Mesenchymal stem cell (in vitro differentiated cells and primary cell): ENCODE measurements around the gene MZT2B.
"Not testable (repeated sequence)": the region's sequence is repeated elsewhere in the genome, so short reads cannot be mapped to it uniquely, and the experiment has no call there.

Experiments used
- DNase-seq: peaks from one replicate; pipeline ENCODE4 v3.0.0-alpha.2; 2013
- H2AFZ ChIP-seq: one replicate; pipeline ENCODE4 v1.6.1; 2013; ENCODE audit warnings: low read depth, mild to moderate bottlenecking, control low read depth, inconsistent platforms, low read length, moderate library complexity
- H2AK5ac ChIP-seq: 2 replicates; pipeline ENCODE4 v1.6.1; 2013; ENCODE audit warnings: low read length, moderate library complexity, mild to moderate bottlenecking, inconsistent platforms; ENCODE audit not compliant: severe bottlenecking
- H2BK120ac ChIP-seq: one replicate; pipeline ENCODE4 v1.6.1; 2013; ENCODE audit warnings: low read depth, mild to moderate bottlenecking, inconsistent platforms, low read length, moderate library complexity
- H2BK12ac ChIP-seq, 2 experiments: one replicate each; pipeline ENCODE4 v1.6.1; 2013; ENCODE audit warnings: inconsistent platforms in 2 of 2, low read length in 2 of 2, mild to moderate bottlenecking in 2 of 2, moderate library complexity in 2 of 2, control low read depth in 1 of 2
- H2BK15ac ChIP-seq: one replicate; pipeline ENCODE4 v1.6.1; 2013; ENCODE audit warnings: mild to moderate bottlenecking, low read depth, inconsistent platforms; ENCODE audit not compliant: poor library complexity, severe bottlenecking
- H2BK5ac ChIP-seq: 2 replicates; pipeline ENCODE4 v1.6.1; 2013; ENCODE audit warnings: low read depth, mild to moderate bottlenecking, low read length, control low read depth, inconsistent platforms; ENCODE audit not compliant: poor library complexity, severe bottlenecking
- H3K14ac ChIP-seq, 2 experiments: one replicate each; pipeline ENCODE4 v1.6.1; 2013; ENCODE audit warnings: inconsistent platforms in 2 of 2, low read length in 2 of 2, control low read depth in 1 of 2, mild to moderate bottlenecking in 1 of 2, moderate library complexity in 1 of 2
- H3K18ac ChIP-seq, 2 experiments: one replicate each; pipeline ENCODE4 v1.6.1; 2013; ENCODE audit warnings: inconsistent platforms in 2 of 2, low read length in 2 of 2, control low read depth in 1 of 2, low read depth in 1 of 2, mild to moderate bottlenecking in 1 of 2
- H3K23ac ChIP-seq, 2 experiments: one replicate each; pipeline ENCODE4 v1.6.1; 2013; ENCODE audit warnings: inconsistent platforms in 2 of 2, low read length in 2 of 2, mild to moderate bottlenecking in 2 of 2, moderate library complexity in 2 of 2, control low read depth in 1 of 2
- H3K27ac ChIP-seq: 2 replicates; pipeline ENCODE4 v1.5.1; 2013; ENCODE audit warnings: mild to moderate bottlenecking, moderate library complexity, low read length, control low read depth, inconsistent platforms; ENCODE audit not compliant: poor library complexity, severe bottlenecking
- H3K27me3 ChIP-seq, 2 experiments: 2 replicates each; pipeline versions ENCODE4 v1.6.1 to v1.7.0; 2013; ENCODE audit warnings: low read length in 2 of 2, mild to moderate bottlenecking in 2 of 2, moderate library complexity in 2 of 2, control low read depth in 1 of 2, inconsistent platforms in 1 of 2; ENCODE audit not compliant: control insufficient read depth in 1 of 2, insufficient read depth in 1 of 2
- H3K36me3 ChIP-seq, 2 experiments: 2 replicates each; pipeline versions ENCODE4 v1.6.1 to v1.7.0; 2013; ENCODE audit warnings: low read length in 2 of 2, control low read depth in 1 of 2, inconsistent platforms in 1 of 2, low read depth in 1 of 2, mild to moderate bottlenecking in 1 of 2; ENCODE audit not compliant: insufficient read depth in 2 of 2, control insufficient read depth in 1 of 2
- H3K4ac ChIP-seq, 2 experiments: one replicate each; pipeline ENCODE4 v1.6.1; 2013; ENCODE audit warnings: inconsistent platforms in 2 of 2, low read length in 2 of 2, mild to moderate bottlenecking in 2 of 2, moderate library complexity in 2 of 2, control low read depth in 1 of 2, low read depth in 1 of 2
- H3K4me1 ChIP-seq: 2 replicates; pipeline ENCODE4 v1.6.1; 2013; ENCODE audit warnings: low read depth, low read length, control low read depth; ENCODE audit not compliant: control insufficient read depth, insufficient read depth
- H3K4me2 ChIP-seq: 2 replicates; pipeline ENCODE4 v1.6.1; 2013; ENCODE audit warnings: low read length, mild to moderate bottlenecking, inconsistent platforms; ENCODE audit not compliant: poor library complexity, severe bottlenecking
- H3K4me3 ChIP-seq, 2 experiments: 2 replicates each; pipeline versions ENCODE4 v1.5.1 to v1.7.0; 2013; ENCODE audit warnings: low read length in 2 of 2, mild to moderate bottlenecking in 2 of 2, control low read depth in 1 of 2, low read depth in 1 of 2; ENCODE audit not compliant: insufficient read depth in 1 of 2
- H3K79me1 ChIP-seq: replicated peaks from 2 replicates; pipeline ENCODE4 v1.6.1; 2013; ENCODE audit warnings: mild to moderate bottlenecking, control low read depth, low read length, inconsistent platforms; ENCODE audit not compliant: poor library complexity, severe bottlenecking
- H3K9ac ChIP-seq: 2 replicates; pipeline ENCODE4 v1.7.0; 2013; ENCODE audit warnings: mild to moderate bottlenecking, low read length, moderate library complexity
- H3K9me3 ChIP-seq: 2 replicates; pipeline ENCODE4 v1.7.0; 2013; ENCODE audit warnings: mild to moderate bottlenecking, low read length; ENCODE audit not compliant: control insufficient read depth
- H4K8ac ChIP-seq: one replicate; pipeline ENCODE4 v1.6.1; 2013; ENCODE audit warnings: inconsistent platforms, mild to moderate bottlenecking, low read length, moderate library complexity
- H4K91ac ChIP-seq: one replicate; pipeline ENCODE4 v1.6.1; 2013; ENCODE audit warnings: mild to moderate bottlenecking, low read length, inconsistent platforms
- WGBS: methylation state at CpG from one replicate; pipeline ENCODE4 v1.1.7; 2013; ENCODE audit warnings: mixed read lengths; 5-methylcytosine and 5-hydroxymethylcytosine counted together

MZT2B gene

DNA sequence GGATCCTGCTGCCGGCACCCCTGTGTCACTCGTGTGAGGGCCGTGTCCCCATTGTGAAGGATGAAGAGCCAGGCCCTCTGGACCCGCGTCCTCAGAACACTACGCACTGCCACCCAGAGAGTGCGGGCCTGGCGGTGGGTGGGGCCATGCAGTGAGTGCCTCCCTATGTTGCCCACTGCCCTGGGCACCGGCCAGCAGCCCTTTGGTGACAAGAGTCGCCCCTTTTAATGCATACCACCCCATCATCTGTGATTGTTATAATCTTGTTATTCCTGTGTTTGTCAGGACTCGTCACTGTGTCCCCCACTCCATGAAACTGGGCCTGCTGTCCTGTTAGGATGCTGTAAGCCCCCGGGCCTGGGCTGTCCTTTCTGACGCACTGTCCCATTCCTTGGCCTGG, 43.7 kb upstream of the MZT2B start:
- H2AK5ac ChIP-seq, H4K91ac ChIP-seq, H2BK12ac ChIP-seq, H3K36me3 ChIP-seq, H3K9me3 ChIP-seq, H3K9ac ChIP-seq, H3K14ac ChIP-seq, DNase-seq, H3K27ac ChIP-seq, H3K27me3 ChIP-seq, H3K4ac ChIP-seq, H3K4me2 ChIP-seq, H3K4me3 ChIP-seq, H2BK120ac ChIP-seq, H2BK15ac ChIP-seq, H3K18ac ChIP-seq, H2AFZ ChIP-seq, H3K4me1 ChIP-seq, H3K79me1 ChIP-seq, H3K23ac ChIP-seq, H4K8ac ChIP-seq, H2BK5ac ChIP-seq: not testable (repeated sequence)
- 82% methylated on average over 2 of the region's 13 CpGs for WGBS

DNA sequence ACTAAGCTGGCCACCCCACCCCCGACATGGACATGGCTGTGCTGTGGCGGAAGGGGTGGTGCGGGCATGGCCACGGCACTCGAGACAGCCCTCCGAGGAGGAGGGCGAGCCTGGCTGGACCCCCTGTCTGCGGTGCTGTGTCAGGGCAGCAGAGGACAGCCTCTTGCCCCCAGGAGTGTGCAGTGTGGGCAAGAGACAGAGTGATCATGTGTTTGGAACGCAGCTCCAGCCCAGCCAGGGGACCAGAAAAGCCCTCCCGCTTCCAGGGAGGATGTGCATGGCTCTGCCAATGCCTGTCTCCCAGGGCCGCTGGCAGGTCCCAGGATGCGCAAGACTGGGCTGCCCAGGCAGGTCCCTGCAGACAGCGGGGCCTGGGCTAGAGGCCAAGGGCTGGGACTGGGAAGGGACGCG, 43.2 kb upstream of the MZT2B start:
- not testable (repeated sequence) for H2AFZ ChIP-seq, H2BK12ac ChIP-seq, H2AK5ac ChIP-seq, H3K36me3 ChIP-seq, H3K4ac ChIP-seq, H3K18ac ChIP-seq, H3K4me2 ChIP-seq, H3K9ac ChIP-seq, H3K14ac ChIP-seq, H3K4me3 ChIP-seq, H2BK120ac ChIP-seq, H3K27me3 ChIP-seq, DNase-seq, H4K91ac ChIP-seq, H3K4me1 ChIP-seq, H4K8ac ChIP-seq, H2BK5ac ChIP-seq, H2BK15ac ChIP-seq, H3K27ac ChIP-seq, H3K23ac ChIP-seq, H3K79me1 ChIP-seq, H3K9me3 ChIP-seq
- 92% methylated on average over 8 of the region's 15 CpGs for WGBS

DNA sequence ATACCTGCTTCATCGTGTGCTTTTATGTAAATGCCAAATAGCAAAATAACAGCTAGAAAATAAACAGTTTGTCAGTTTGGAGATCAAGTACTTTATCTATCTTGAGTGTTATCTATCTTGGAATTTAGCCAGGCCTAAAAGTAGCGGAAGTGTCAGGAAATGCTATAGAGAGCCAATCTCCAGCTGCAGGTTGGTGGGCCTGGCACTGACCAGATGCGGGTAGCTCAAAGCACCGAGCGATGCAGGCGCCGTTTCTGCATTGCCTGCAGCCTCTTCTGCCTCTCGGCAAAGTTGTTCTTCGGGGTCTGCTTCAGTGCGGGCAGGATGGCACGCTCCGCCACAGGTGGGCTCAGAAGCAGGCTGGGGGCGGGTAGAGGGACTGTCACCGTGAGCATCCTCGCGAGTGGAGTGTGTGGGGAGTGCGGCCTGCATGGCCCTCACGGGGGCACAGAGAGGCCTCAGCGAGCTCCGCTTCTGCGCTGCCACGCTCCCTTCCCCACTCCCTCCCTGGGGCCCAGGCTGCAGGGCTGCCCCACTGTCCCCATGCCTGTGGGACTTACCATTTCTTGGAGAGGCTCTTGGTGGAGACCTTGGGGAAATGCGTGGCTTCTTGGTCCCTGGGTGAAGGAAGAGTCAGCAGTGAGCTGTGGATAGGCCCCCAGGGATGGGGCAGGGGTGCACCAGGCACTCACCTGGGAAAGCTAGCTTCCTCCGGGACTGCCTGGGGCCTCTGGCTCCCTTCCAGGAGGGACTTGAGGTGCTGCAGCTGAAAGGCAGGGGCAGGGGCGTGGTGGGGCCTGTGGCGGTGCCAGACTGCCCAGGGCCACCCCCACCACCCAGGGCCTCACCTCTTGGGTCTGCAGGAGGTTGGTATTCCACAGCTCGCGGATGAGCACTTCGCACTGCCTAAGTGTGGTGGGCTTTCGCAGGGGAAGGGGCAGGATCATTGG, 42.5 kb upstream of the MZT2B start:
- H3K4ac ChIP-seq, H3K4me1 ChIP-seq, DNase-seq, H2AK5ac ChIP-seq, H3K27ac ChIP-seq, H3K9me3 ChIP-seq, H3K23ac ChIP-seq, H2BK12ac ChIP-seq, H3K9ac ChIP-seq, H4K8ac ChIP-seq, H3K18ac ChIP-seq, H3K4me3 ChIP-seq, H2BK5ac ChIP-seq, H3K27me3 ChIP-seq, H3K79me1 ChIP-seq, H3K4me2 ChIP-seq, H2BK120ac ChIP-seq, H4K91ac ChIP-seq, H3K36me3 ChIP-seq, H2AFZ ChIP-seq, H3K14ac ChIP-seq, H2BK15ac ChIP-seq: not testable (repeated sequence)
- WGBS = 88% methylated on average over 12 of the region's 30 CpGs

DNA sequence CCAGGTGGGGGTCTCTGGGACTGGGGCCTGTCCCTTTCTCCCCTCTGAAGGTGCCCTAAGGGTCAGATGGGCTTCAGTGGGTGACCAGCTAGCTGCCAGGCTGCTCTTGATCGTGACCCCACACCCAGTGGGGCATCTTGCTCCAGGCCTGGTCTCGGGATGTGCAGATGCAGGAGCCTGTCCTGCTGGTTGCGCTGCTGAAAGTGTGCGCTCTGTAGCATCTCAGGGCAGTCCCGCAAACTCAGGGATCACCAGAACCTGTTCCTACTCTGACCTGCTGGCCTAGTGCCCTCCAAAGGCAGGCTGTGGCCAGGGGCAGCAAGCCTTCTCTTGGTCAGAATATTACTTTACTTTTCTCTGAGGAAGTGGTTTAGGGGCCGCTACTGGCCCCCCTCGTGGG, 41.5 kb upstream of the MZT2B start:
- H4K91ac ChIP-seq, H3K23ac ChIP-seq, H3K4me2 ChIP-seq, H2BK15ac ChIP-seq, H3K4me3 ChIP-seq, H2AFZ ChIP-seq, H3K4ac ChIP-seq, DNase-seq, H3K36me3 ChIP-seq, H2BK120ac ChIP-seq, H2AK5ac ChIP-seq, H3K79me1 ChIP-seq, H3K27me3 ChIP-seq, H3K18ac ChIP-seq, H3K14ac ChIP-seq, H3K4me1 ChIP-seq, H3K9ac ChIP-seq, H3K27ac ChIP-seq, H2BK12ac ChIP-seq, H3K9me3 ChIP-seq, H2BK5ac ChIP-seq, H4K8ac ChIP-seq: not testable (repeated sequence)
- WGBS = 95% methylated on average over 3 of the region's 7 CpGs
